Body of pancreas (tissue), 4 donors: ENCODE data around the gene OMG. TPM values are rescaled to one million over a fixed set of nuclear protein-coding genes. Genes with fewer than 3 reads are reported as not detected.
"Not testable (repeated sequence)": the region's sequence is repeated elsewhere in the genome, so short reads cannot be mapped to it uniquely, and the experiment has no call there.

ENCODE experiments used
- ATAC-seq: fragments of 150-250 bp; one replicate; pipeline ENCODE4 v1.9.1; 2016
- DNase-seq, 4 donors: peaks; one replicate each; pipeline ENCODE4 v3.0.0-alpha.2; 2019
- H3K27ac ChIP-seq, 4 donors: fragments of 200-600 bp; sonication (generic); 1 replicate in 3 of 4; 2 replicates in 1 of 4; pipeline versions ENCODE4 v1.5.1 to v1.6.1; 2016 to 2019; ENCODE audit warnings: mild to moderate bottlenecking in 1 of 4, mixed read lengths in 1 of 4, moderate library complexity in 1 of 4
- H3K27me3 ChIP-seq, 2 donors: fragments of 200-600 bp; sonication (generic); one replicate each; pipeline ENCODE4 v1.6.0; 2016; ENCODE audit warnings: mild to moderate bottlenecking in 1 of 2
- H3K36me3 ChIP-seq, 2 donors: fragments of 200-600 bp; sonication (generic); replicated peaks in 1 of 2; 2 replicates each; pipeline ENCODE4 v1.5.1; 2016; ENCODE audit warnings: low read depth in 2 of 2; ENCODE audit not compliant: insufficient read depth in 1 of 2
- H3K4me1 ChIP-seq: fragments of 200-600 bp; sonication (generic); one replicate; pipeline ENCODE4 v1.6.0; 2016
- H3K4me3 ChIP-seq, 2 donors: fragments of 200-600 bp; sonication (generic); 1 replicate in 1 of 2; 2 replicates in 1 of 2; pipeline ENCODE4 v1.5.1; 2016 to 2019
- H3K9me3 ChIP-seq, 3 donors: fragments of 200-600 bp; sonication (generic); 1 replicate in 2 of 3; 2 replicates in 1 of 3; pipeline ENCODE4 v1.5.1; 2016
- CTCF ChIP-seq, 7 experiments: fragments of 450-650 bp in 4 of 7; fragments of 200-600 bp in 3 of 7; sonication (generic) in 3 of 7; IDR thresholded peaks; one replicate each; pipeline ENCODE4 v1.5.1; 2016 to 2019; ENCODE audit warnings: antibody characterized with exemption in 7 of 7
- POLR2A ChIP-seq, 3 donors: fragments of 450-650 bp; IDR thresholded peaks; one replicate each; pipeline ENCODE4 v1.6.1; 2016; ENCODE audit warnings: antibody characterized with exemption in 3 of 3, mild to moderate bottlenecking in 2 of 3
- WGBS, 2 donors: methylation state at CpG; one replicate each; pipeline ENCODE4 v1.1.5; 2017; 5-methylcytosine and 5-hydroxymethylcytosine counted together
- intact Hi-C: fragments of 100-400 bp; cut with DNase I; formaldehyde crosslinking; loops from one replicate; pipeline ENCODE4 v1.15.1; 2023
- total RNA-seq, 2 donors: library from RNA; depleted of rRNA; stranded (reverse); fragments of >200 nt; gene quantifications; one replicate each; pipeline ENCODE4 v1.1.0, GENCODE V29; 2016

Gene OMG, protein sequence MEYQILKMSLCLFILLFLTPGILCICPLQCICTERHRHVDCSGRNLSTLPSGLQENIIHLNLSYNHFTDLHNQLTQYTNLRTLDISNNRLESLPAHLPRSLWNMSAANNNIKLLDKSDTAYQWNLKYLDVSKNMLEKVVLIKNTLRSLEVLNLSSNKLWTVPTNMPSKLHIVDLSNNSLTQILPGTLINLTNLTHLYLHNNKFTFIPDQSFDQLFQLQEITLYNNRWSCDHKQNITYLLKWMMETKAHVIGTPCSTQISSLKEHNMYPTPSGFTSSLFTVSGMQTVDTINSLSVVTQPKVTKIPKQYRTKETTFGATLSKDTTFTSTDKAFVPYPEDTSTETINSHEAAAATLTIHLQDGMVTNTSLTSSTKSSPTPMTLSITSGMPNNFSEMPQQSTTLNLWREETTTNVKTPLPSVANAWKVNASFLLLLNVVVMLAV
- total RNA-seq = 1 to 10 TPM in 1 of 2 donors, not detected in 1; 1.8 TPM

GRCh38 chr17:31297090-31297489, at the start of gene OMG:
Gene OMG (minus strand): TSS chr17:31297239. CDS start chr17:31296331, 908 bp downstream.
- ATAC-seq (no peak), DNase-seq (no peak)
- no peaks in the 10 kb centered on the region for H3K4me1 ChIP-seq
- H3K9me3 ChIP-seq = no peaks in the 10 kb centered on the region
- no peaks in the 10 kb centered on the region for H3K36me3 ChIP-seq
- WGBS, 2 donors = 87 to 92% methylated on average over 7 of the region's 7 CpGs
- intact Hi-C loops = no loop called here
- no peaks in the 10 kb centered on the region for H3K27me3 ChIP-seq
- no peak within 1 kb of the TSS for H3K4me3 ChIP-seq
- TF ChIP-seq CTCF (IDR thresholded peaks at IDR 0.05) (no peak), POLR2A (IDR thresholded peaks at IDR 0.05) (no peak)
- H3K27ac ChIP-seq = no peak within 1 kb of the TSS

- DNase-seq, ATAC-seq: not testable (repeated sequence)
These were observed 48.2 kb upstream of the OMG start for GRCh38 chr17:31345191-31345747.

GRCh38 chr17:31339906-31340661, 43.0 kb upstream of the OMG start:
- ATAC-seq (no peak), DNase-seq (no peak)
- Histone ChIP-seq H3K9me3 (no peaks in the 10 kb centered on the region), H3K27me3 (no peaks in the 10 kb centered on the region), H3K4me3 (no peak overlapping the region), H3K27ac (no peak overlapping the region), H3K4me1 (no peaks in the 10 kb centered on the region), H3K36me3 (peaks cover 0 to 12% of the 10 kb centered on the region in 2 donors)
- no peak for TF ChIP-seq POLR2A (IDR thresholded peaks at IDR 0.05)
- TF ChIP-seq CTCF (IDR thresholded peaks at IDR 0.05) = no peak
- intact Hi-C loops = no loop called here
- WGBS, 2 donors = 87 to 91% methylated on average over 6 of the region's 6 CpGs

More at GRCh38 chr17:31345191-31345747, 48.2 kb upstream of the OMG start:
- H3K4me3 ChIP-seq, H3K9me3 ChIP-seq, H3K27me3 ChIP-seq, H3K36me3 ChIP-seq, intact Hi-C loops, H3K27ac ChIP-seq, H3K4me1 ChIP-seq: not testable (repeated sequence)
- WGBS, 2 donors = 91 to 97% methylated on average over 11 to 13 of the region's 34 CpGs

DNA sequence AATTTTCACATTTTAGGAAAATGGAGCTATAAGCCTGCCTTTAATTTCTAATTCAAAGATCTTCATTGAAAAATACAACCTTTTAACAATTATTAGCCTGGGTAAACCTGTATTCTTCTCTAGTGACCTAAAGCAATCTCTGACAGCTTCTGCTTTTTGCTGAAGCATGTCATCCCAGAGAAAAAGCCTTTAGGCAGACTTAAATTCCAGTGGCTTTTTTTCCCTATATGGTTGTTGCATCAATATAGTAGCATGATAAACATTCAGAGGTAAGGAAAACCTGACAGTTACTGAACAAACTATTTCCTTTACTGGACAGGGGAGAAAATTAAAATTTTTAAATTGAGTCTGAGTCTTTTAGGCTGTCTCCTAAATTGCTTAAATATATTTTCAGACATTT, 32.2 kb upstream of the OMG start:
- intact Hi-C loops = no loop called here

More for the DNA sequence above, 32.2 kb upstream of the OMG start:
- Histone ChIP-seq H3K4me3 (no peak overlapping the region), H3K9me3 (no peaks in the 10 kb centered on the region), H3K27ac (no peak overlapping the region), H3K4me1 (no peaks in the 10 kb centered on the region), H3K27me3 (no peaks in the 10 kb centered on the region), H3K36me3 (peaks cover 0 to 5% of the 10 kb centered on the region in 2 donors)
- no peak for DNase-seq
- TF ChIP-seq CTCF (IDR thresholded peaks at IDR 0.05) (no peak), POLR2A (IDR thresholded peaks at IDR 0.05) (no peak)
- ATAC-seq = no peak
